Activated CD8-positive, alpha-beta memory T cell treated with anti-CD3 and anti-CD28 coated beads for 36 hours (primary cell): ENCODE measurements around the gene TAB2. TPM values are rescaled to one million over a fixed set of nuclear protein-coding genes. Genes with fewer than 3 reads are reported as not detected.

ENCODE experiments used
- CTCF ChIA-PET: fragments of 350-600 bp; sonication (Branson Sonifier 250); formaldehyde crosslinking; loops from one replicate; lab custom pipeline; 2021; ENCODE audit warnings: antibody characterized with exemption; lab: Charles Lee
- POLR2A ChIA-PET: fragments of 350-600 bp; sonication (Branson Sonifier 250); formaldehyde crosslinking; loops from one replicate; lab custom pipeline; 2021; ENCODE audit warnings: antibody characterized with exemption; lab: Charles Lee
- total RNA-seq, 2 experiments: library from RNA; stranded (reverse); gene quantifications; one replicate each; pipeline ENCODE4 v1.2.3, GENCODE V29; 2021

The TAB2 gene
- total RNA-seq, 2 experiments from 2014 or later: 82.8 to 83.3 TPM

- POLR2A ChIA-PET: interaction anchor here (1.0 kb wide), 1 partner anchor 29 kb away, joined by 3 read pairs; no protein-coding TSS in a partner anchor
- CTCF ChIA-PET: interaction anchor here (0.6 to 1.2 kb wide), 3 partner anchors 9 to 413 kb away, joined by 3 to 5 read pairs (median 3); no protein-coding TSS in a partner anchor
These were observed 127.0 kb downstream of the TAB2 start for GRCh38 chr6:149444360-149445094.

GRCh38 chr6:149445095-149445466 lies 127.6 kb downstream of the TAB2 start:
- CTCF ChIA-PET: interaction anchor here (0.6 to 1.2 kb wide), 3 partner anchors 9 to 414 kb away, joined by 3 to 5 read pairs (median 3); no protein-coding TSS in a partner anchor
- POLR2A ChIA-PET: interaction anchor here (1.0 kb wide), 1 partner anchor 29 kb away, joined by 3 read pairs; no protein-coding TSS in a partner anchor

GRCh38 chr6:149445573-149445972 lies 128.1 kb downstream of the TAB2 start:
- CTCF ChIA-PET: interaction anchor here (1.2 kb wide), 1 partner anchor 14 kb away, joined by 5 read pairs; no protein-coding TSS in a partner anchor
- POLR2A ChIA-PET: interaction anchor here (1.0 to 1.6 kb wide), 3 partner anchors 22 to 413 kb away, joined by 3 to 4 read pairs (median 3); no protein-coding TSS in a partner anchor

GRCh38 chr6:149446791-149447376 lies 129.4 kb downstream of the TAB2 start:
- ChIA-PET POLR2A (interaction anchor here (0.6 to 1.6 kb wide), 3 partner anchors 20 to 414 kb away, joined by 3 to 4 read pairs (median 4); no protein-coding TSS in a partner anchor), CTCF (interaction anchor here (0.8 to 1.8 kb wide), 3 partner anchors 26 to 99 kb away, joined by 3 to 5 read pairs (median 4); partner anchors contain the start of genes PPIL4 and ZC3H12D)

GRCh38 chr6:149448821-149449453 lies 131.4 kb downstream of the TAB2 start:
- POLR2A ChIA-PET: interaction anchor here (0.7 kb wide), 1 partner anchor 69 kb away, joined by 4 read pairs; no protein-coding TSS in a partner anchor
- CTCF ChIA-PET: no interaction called here

- POLR2A ChIA-PET: interaction anchor here (0.7 kb wide), 1 partner anchor 68 kb away, joined by 4 read pairs; no protein-coding TSS in a partner anchor
- CTCF ChIA-PET: interaction anchor here (1.1 kb wide), 1 partner anchor 18 kb away, joined by 3 read pairs; no protein-coding TSS in a partner anchor
These were observed 132.5 kb downstream of the TAB2 start for GRCh38 chr6:149449831-149450678.

- ChIA-PET POLR2A (interaction anchor here (0.6 kb wide), 1 partner anchor 610 kb away, joined by 7 read pairs; no protein-coding TSS in a partner anchor), CTCF (interaction anchor here (1.1 kb wide), 1 partner anchor 19 kb away, joined by 3 read pairs; no protein-coding TSS in a partner anchor)
These were observed 133.3 kb downstream of the TAB2 start for GRCh38 chr6:149450679-149451375.

- ChIA-PET CTCF (no interaction called here), POLR2A (interaction anchor here (0.6 to 0.7 kb wide), 2 partner anchors 12 to 610 kb away, joined by 3 to 7 read pairs; no protein-coding TSS in a partner anchor)
These were observed 134.0 kb downstream of the TAB2 start for GRCh38 chr6:149451376-149452036.

- POLR2A ChIA-PET: interaction anchor here (0.6 to 0.7 kb wide), 2 partner anchors 11 to 36 kb away, joined by 3 to 9 read pairs; no protein-coding TSS in a partner anchor
- CTCF ChIA-PET: no interaction called here
These were observed 134.8 kb downstream of the TAB2 start for GRCh38 chr6:149452037-149452939.

- ChIA-PET CTCF (interaction anchor here (0.5 to 1.0 kb wide), 3 partner anchors 9 to 428 kb away, joined by 3 read pairs; partner anchors contain the start of gene ZC3H12D), POLR2A (no interaction called here)
These were observed 136.3 kb downstream of the TAB2 start for GRCh38 chr6:149453597-149454345.

GRCh38 chr6:149454346-149454848 lies 136.9 kb downstream of the TAB2 start:
- ChIA-PET POLR2A (no interaction called here), CTCF (no interaction called here)

- ChIA-PET POLR2A (no interaction called here), CTCF (no interaction called here)
These were observed 137.7 kb downstream of the TAB2 start for GRCh38 chr6:149455031-149455732.

GRCh38 chr6:149456311-149457021 lies 139.0 kb downstream of the TAB2 start:
- CTCF ChIA-PET: no interaction called here
- POLR2A ChIA-PET: no interaction called here

- ChIA-PET CTCF (interaction anchor here (1.8 kb wide), 1 partner anchor 25 kb away, joined by 5 read pairs; no protein-coding TSS in a partner anchor), POLR2A (no interaction called here)
These were observed 139.9 kb downstream of the TAB2 start for GRCh38 chr6:149457316-149457884.
